Endothelial cell of coronary artery (primary cell): ENCODE results near the gene TMX2. TPM values are rescaled to one million over a fixed set of nuclear protein-coding genes. Genes with fewer than 3 reads are reported as not detected.

Source experiments
- total RNA-seq: library from RNA; depleted of rRNA; stranded (reverse); fragments of >200 nt; gene quantifications from 2 replicates; pipeline ENCODE4 v1.2.3, GENCODE V29; 2014

Gene TMX2
- total RNA-seq, result 52.0 and 55.1 TPM in 2 replicates

GRCh38 chr11:57712256-57713150 lies at the start of gene TMX2:
TSS of gene TMX2 (plus strand) at chr11:57712593. CDS start at chr11:57712619, 26 bp downstream.

GRCh38 chr11:57667736-57668433 lies 44.5 kb upstream of the TMX2 start, which contains the start of gene ZDHHC5:
TSS of gene ZDHHC5 (plus strand) at chr11:57668114. CDS start at chr11:57673091, 4,977 bp downstream.

DNA sequence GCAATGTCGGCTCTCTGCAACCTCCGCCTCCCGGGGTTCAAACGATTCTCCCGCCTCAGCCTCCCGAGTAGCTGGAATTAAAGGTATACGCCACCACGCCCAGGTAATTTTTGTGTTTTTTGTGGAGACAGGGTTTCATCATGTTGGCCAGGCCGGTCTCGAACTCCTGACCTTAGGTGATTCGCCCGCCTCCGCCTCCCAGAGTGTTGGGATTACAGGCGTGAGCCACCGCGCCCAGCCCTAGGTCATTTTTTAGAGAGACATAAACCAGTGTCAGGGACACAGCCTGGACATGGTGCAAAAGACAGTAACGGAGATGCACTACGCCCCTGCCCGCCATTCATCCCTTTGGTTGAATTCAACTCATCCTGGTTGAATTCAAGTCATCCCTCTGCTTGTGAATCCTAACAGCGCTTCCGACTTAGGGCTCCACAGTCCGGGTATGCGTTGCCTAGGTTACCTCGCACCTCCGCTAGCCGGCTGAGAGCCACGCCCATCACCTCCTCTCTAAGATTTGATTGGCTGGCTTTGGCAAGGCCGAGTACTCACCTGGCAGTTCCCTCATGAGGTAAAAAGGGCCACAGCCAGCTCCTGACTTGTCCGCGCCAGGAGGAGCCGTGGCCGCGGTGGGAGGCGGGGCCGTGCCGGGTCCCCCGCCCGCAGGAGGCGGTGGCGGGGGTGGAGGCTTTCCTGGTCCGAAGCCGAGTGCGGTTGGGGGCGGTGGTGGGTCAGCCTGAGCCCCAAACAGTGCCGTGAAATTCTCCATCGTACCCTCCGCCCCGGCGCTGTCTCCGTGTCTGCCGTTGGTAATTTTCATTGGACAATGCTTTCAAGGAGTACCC lies 758 bp upstream of the TMX2 start, which contains the start of gene MED19:
Gene MED19 (minus strand): TSS at position 802 of the 842 bp plus-strand sequence. CDS start 36 bp downstream, at position 766.

DNA sequence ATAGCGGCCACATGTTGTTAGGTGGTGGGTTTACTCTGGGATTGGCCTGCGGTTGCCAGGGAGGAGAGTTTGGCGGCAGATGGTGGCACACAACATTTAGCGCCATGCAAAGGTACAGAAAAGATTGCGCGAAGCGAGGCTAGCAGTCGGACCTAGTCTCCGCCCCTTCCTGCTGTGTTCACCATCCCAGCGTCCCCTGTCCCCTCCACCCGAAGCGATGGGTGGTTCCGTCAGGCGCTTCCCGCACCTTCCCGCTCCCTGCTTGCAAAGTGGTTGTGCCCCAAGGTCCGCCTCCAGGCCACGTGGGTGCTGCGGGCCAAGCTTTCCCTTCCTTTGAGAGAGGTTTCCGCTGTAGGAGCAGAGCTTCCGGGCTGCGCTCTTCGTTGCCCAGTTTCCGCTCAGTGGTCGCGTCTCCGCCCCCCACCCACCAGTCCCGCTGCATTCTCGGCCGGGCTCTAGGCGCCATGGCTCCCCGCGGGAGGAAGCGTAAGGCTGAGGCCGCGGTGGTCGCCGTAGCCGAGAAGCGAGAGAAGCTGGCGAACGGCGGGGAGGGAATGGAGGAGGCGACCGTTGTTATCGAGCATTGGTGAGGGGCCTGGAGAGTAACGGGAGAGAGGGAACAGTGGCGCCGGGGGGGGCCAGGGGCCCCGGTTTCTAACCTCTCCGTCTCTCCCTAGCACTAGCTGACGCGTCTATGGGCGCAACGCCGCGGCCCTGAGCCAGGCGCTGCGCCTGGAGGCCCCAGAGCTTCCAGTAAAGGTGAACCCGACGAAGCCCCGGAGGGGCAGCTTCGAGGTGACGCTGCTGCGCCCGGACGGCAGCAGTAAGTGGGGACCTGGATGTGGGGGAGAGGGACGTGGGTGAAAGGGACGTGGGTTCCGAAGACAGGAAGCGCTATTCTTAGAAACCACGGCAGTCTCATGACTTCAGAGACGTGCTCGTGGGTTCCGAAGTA lies 29.0 kb downstream of the TMX2 start, which contains the start of gene SELENOH:
Gene SELENOH (plus strand): TSS at position 360 of the 955 bp plus-strand sequence. CDS start 105 bp downstream, at position 465.

DNA sequence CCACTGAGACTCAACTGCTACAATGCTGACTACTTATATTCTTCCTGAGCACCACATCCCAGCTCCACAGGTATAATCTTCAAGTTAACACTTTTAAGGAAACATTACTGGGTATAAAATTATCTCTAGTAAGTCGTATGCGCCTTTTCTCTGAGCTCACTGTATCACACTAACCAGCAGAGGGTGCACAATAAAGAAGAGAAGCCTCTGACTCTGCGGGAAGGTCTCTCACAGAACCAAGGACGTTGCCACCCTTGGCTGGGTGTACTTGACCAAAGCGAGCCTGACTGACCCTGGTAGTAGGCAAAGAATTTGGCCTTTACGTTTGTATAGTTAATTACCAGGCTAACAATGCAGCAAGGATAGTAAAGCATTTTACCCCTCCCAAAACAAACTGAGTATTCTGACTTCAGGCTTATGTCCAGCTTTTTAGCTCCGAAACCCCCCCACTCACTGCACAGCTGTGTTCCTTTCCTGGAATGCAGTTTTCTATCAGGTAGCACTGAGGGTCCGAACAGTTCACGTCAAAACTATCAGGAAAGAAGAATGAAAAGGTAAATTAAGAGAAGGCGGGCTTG lies 39.4 kb downstream of the TMX2 start, which contains the start of gene BTBD18:
Gene BTBD18 (minus strand): TSS at position 144 of the 578 bp plus-strand sequence. CDS start 631 bp downstream, outside the sequence.

DNA sequence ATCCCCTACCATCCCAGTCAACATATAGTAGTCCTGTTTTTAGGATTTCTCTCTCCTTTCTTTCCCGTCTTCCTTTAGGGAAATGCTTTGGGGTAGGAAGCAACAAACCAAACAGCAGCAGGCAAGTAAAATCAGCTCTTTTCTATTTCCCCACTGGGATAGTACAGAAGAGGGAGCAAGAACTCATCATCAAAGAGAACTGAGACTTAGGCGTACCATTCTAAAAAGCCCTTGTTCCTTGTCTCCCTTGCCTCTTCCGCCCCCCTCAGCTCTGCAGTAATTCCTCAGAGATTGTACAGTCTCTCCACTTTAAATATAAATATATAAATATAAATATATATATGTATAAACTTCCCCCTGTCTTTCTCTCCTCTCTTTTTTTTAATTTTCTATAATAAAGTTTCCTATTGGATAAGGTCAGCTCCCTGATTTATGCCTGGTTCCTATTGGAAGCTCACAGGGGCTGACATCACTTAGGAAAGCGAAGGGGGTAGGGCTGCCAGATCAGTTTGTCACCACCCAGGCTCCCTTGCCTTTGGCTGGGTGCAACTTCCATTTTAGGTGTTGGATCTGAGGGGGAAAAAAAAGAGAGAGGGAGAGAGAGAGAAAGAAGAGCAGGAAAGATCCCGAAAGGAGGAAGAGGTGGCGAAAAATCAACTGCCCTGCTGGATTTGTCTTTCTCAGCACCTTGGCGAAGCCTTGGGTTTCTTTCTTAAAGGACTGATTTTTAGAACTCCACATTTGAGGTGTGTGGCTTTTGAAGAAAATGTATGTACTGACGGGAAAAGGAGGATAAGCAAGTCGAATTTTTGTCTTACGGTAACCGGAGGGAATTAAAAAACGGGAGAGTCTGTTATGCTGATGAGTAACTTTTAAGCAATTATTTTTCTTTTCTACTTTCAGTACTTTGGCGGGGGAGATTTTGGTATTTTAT lies 49.2 kb downstream of the TMX2 start, which contains the start of gene CTNND1:
Gene CTNND1 (plus strand): TSS at position 502 of the 934 bp plus-strand sequence. CDS start 29,677 bp downstream, outside the sequence.

Other genes with a start within 250 kb of the TMX2 start
- 10.6 and 11.7 TPM in 2 replicates for gene SLC43A1, start 196.9 kb upstream of the TMX2 start, total RNA-seq
- 37.5 and 109 TPM in 2 replicates for gene TIMM10, start 181.8 kb upstream of the TMX2 start, total RNA-seq
- gene SMTNL1, start 175.0 kb upstream of the TMX2 start, total RNA-seq, result not detected in 2 replicates
- gene UBE2L6, start 144.9 kb upstream of the TMX2 start, total RNA-seq, result 17.4 and 40.3 TPM in 2 replicates
- 0.09 and 0.56 TPM in 2 replicates for gene SERPING1, start 114.9 kb upstream of the TMX2 start, total RNA-seq
- 0.18 and 0.28 TPM in 2 replicates for gene YPEL4, start 62.7 kb upstream of the TMX2 start, total RNA-seq
- gene CLP1, start 54.8 kb upstream of the TMX2 start, total RNA-seq, result 21.7 and 22.6 TPM in 2 replicates
- 31.5 and 37.3 TPM in 2 replicates for gene ZDHHC5, start 44.5 kb upstream of the TMX2 start, total RNA-seq
- gene MED19, start 378 bp upstream of the TMX2 start, total RNA-seq, result 13.9 and 19.1 TPM in 2 replicates
- gene SELENOH, start 28.9 kb downstream of the TMX2 start, total RNA-seq, result 65.7 and 70.2 TPM in 2 replicates
- not detected in 2 replicates for gene BTBD18, start 39.2 kb downstream of the TMX2 start, total RNA-seq
- 184 and 247 TPM in 2 replicates for gene CTNND1, start 49.2 kb downstream of the TMX2 start, total RNA-seq